OCI-LY3 (cell line): ENCODE results near the gene TOR4A.
A peak's percentile ranks its signal among the peaks of the same experiment; 100 is the strongest.
"Not testable (repeated sequence)": the region's sequence is repeated elsewhere in the genome, so short reads cannot be mapped to it uniquely, and the experiment has no call there.

ENCODE experiments used
- H2AFZ ChIP-seq: fragments of 200-600, 300-600 bp; shearing (Covaris generic); 2 replicates; pipeline ENCODE4 v1.6.0; 2014; ENCODE audit warnings: antibody characterized with exemption, low read depth, low read length
- H3K27ac ChIP-seq: fragments of 200-600, 300-600 bp; sonication (generic); 2 replicates; pipeline ENCODE4 v1.5.1; 2014; ENCODE audit warnings: mild to moderate bottlenecking, low read length, moderate library complexity, mixed read lengths
- H3K27me3 ChIP-seq: fragments of 200-600, 300-600 bp; sonication (generic); 2 replicates; pipeline ENCODE4 v1.6.1; 2014; ENCODE audit warnings: low read depth, low read length, mixed read lengths
- H3K36me3 ChIP-seq: fragments of 200-600, 300-600 bp; sonication (generic); replicated peaks from 2 replicates; pipeline ENCODE3; 2014; ENCODE audit warnings: low read depth, low read length, mixed read lengths
- H3K4me1 ChIP-seq: fragments of 300-600, 200-600 bp; sonication (generic); 2 replicates; pipeline ENCODE4 v1.6.1; 2014; ENCODE audit warnings: low read length, mixed read lengths
- H3K4me2 ChIP-seq: fragments of 200-600, 300-600 bp; sonication (generic); 2 replicates; pipeline ENCODE4 v1.6.1; 2014; ENCODE audit warnings: low read length, mixed read lengths
- H3K4me3 ChIP-seq: fragments of 300-600, 200-600 bp; sonication (generic); 2 replicates; pipeline ENCODE4 v1.5.1; 2014; ENCODE audit warnings: antibody characterized with exemption, mild to moderate bottlenecking, low read length, moderate library complexity
- H3K79me2 ChIP-seq: fragments of 300-600, 200-600 bp; shearing (Covaris generic); 2 replicates; pipeline ENCODE4 v1.6.1; 2014; ENCODE audit warnings: mild to moderate bottlenecking, low read length, mixed read lengths
- H3K9ac ChIP-seq: fragments of 300-600, 200-600 bp; shearing (Covaris generic); 2 replicates; pipeline ENCODE4 v1.6.0; 2014; ENCODE audit warnings: mild to moderate bottlenecking, low read length, moderate library complexity
- H3K9me3 ChIP-seq: fragments of 200-600, 300-600 bp; shearing (Covaris generic); 2 replicates; pipeline ENCODE4 v1.6.1; 2014; ENCODE audit warnings: low read length, mixed read lengths; ENCODE audit not compliant: insufficient read depth
- H4K20me1 ChIP-seq: fragments of 200-600, 300-600 bp; sonication (generic); 2 replicates; pipeline ENCODE4 v1.6.1; 2016; ENCODE audit warnings: low read length, mixed read lengths; ENCODE audit not compliant: insufficient read depth
- EZH2phosphoT487 ChIP-seq: fragments of 200-600 bp; shearing (Covaris generic); IDR thresholded peaks from 2 replicates; pipeline ENCODE4 v1.6.1; 2018; ENCODE audit warnings: antibody characterized with exemption, mixed run types, low read depth
- TF ChIP-seq, protein P1 (sequence below): fragments of 200-600, 300-600 bp; sonication (generic); IDR thresholded peaks from 2 replicates; pipeline ENCODE4 v1.5.1; 2014; ENCODE audit warnings: antibody characterized with exemption, low read length, low read depth

TOR4A gene

DNA sequence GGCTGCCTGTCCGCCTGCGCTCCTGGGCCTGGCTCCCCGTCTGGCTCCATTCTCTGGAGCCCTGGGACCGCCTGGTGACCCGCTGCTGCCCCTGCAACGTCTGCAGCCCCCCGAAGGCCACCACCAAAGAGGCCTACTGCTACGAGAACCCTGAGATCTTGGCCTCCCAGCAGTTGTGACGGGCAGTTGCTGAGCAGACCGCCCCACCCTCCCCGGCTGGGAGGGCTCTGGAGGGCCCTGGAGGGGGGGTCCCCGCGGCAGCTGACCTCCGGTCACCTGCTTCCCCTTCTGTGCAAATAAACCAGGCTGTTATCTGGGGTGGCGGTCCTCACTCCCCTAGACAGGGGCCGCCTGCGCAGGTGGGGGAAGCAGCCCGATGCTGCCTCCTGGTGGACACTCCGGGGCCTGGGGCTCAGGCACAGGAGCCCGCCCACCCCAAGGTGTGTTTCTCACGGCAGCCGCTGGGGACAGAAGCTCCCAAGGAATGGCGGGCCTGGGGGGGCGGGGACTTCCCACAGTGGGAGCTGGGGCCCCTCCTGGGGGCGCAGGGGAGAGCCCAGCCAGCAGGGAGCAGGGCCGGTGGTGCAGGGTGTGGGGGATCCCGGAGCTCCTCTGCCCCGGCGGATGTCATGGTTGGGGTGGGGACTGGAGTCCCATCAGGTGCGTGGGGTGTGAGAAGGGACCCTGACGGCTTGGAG, 41.1 kb upstream of the TOR4A start:
- Histone ChIP-seq H3K4me3 (peak overlapping the region; percentile 82), H3K9ac (peak overlapping the region; percentile 63), H3K27ac (peak overlapping the region; percentile 34), H2AFZ (no peak overlapping the region), H4K20me1 (no peaks in the 10 kb centered on the region), H3K27me3 (0 out of 2 replicates have a peak, but pooled peaks cover 2% of the 10 kb centered on the region), H3K4me2 (peak overlapping the region; percentile 96), H3K36me3 (no peaks in the 10 kb centered on the region), H3K4me1 (peaks cover 42% of the 10 kb centered on the region), H3K9me3 (no peaks in the 10 kb centered on the region), H3K79me2 (peaks cover 30% of the 10 kb centered on the region)
- TF ChIP-seq, protein P1, sequence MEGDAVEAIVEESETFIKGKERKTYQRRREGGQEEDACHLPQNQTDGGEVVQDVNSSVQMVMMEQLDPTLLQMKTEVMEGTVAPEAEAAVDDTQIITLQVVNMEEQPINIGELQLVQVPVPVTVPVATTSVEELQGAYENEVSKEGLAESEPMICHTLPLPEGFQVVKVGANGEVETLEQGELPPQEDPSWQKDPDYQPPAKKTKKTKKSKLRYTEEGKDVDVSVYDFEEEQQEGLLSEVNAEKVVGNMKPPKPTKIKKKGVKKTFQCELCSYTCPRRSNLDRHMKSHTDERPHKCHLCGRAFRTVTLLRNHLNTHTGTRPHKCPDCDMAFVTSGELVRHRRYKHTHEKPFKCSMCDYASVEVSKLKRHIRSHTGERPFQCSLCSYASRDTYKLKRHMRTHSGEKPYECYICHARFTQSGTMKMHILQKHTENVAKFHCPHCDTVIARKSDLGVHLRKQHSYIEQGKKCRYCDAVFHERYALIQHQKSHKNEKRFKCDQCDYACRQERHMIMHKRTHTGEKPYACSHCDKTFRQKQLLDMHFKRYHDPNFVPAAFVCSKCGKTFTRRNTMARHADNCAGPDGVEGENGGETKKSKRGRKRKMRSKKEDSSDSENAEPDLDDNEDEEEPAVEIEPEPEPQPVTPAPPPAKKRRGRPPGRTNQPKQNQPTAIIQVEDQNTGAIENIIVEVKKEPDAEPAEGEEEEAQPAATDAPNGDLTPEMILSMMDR = peak; percentile 93
- no peak for TF ChIP-seq EZH2phosphoT487

DNA sequence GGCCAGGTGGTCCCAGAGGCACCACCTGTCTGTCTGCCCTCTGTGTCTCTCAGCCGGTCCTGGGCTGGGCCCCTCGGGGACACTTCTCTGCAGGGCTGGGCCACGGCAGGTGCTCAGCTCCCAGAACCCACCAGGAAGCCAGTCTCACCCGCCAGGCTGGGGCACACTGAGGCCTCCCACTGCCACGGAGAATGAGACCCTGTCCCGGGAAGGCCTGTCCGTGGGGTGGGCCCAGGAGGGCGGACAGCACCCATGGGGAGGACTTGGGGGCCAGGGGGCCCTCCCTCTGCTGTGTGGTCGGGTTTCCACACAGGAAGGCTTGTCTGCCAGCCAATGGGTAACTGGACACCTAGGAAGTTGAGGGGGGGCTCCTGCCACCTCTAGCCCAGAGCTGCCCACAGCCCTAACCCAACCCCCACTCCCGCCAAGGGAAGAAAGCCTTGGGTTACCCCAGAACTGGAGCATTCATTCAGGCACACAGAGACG, 40.5 kb upstream of the TOR4A start:
- Histone ChIP-seq H3K27me3 (0 out of 2 replicates have a peak, but pooled peaks cover 2% of the 10 kb centered on the region), H3K9me3 (no peaks in the 10 kb centered on the region), H3K79me2 (peaks cover 35% of the 10 kb centered on the region), H4K20me1 (peaks cover 5% of the 10 kb centered on the region), H3K4me1 (peaks cover 42% of the 10 kb centered on the region), H2AFZ (no peak overlapping the region), H3K36me3 (peaks cover 4% of the 10 kb centered on the region), H3K4me2 (peak overlapping the region; percentile 96), H3K9ac (peak overlapping the region; percentile 62), H3K4me3 (peak overlapping the region; percentile 82), H3K27ac (peak overlapping the region; percentile 21)
- TF ChIP-seq, protein P1 = no peak
- TF ChIP-seq EZH2phosphoT487 = no peak

DNA sequence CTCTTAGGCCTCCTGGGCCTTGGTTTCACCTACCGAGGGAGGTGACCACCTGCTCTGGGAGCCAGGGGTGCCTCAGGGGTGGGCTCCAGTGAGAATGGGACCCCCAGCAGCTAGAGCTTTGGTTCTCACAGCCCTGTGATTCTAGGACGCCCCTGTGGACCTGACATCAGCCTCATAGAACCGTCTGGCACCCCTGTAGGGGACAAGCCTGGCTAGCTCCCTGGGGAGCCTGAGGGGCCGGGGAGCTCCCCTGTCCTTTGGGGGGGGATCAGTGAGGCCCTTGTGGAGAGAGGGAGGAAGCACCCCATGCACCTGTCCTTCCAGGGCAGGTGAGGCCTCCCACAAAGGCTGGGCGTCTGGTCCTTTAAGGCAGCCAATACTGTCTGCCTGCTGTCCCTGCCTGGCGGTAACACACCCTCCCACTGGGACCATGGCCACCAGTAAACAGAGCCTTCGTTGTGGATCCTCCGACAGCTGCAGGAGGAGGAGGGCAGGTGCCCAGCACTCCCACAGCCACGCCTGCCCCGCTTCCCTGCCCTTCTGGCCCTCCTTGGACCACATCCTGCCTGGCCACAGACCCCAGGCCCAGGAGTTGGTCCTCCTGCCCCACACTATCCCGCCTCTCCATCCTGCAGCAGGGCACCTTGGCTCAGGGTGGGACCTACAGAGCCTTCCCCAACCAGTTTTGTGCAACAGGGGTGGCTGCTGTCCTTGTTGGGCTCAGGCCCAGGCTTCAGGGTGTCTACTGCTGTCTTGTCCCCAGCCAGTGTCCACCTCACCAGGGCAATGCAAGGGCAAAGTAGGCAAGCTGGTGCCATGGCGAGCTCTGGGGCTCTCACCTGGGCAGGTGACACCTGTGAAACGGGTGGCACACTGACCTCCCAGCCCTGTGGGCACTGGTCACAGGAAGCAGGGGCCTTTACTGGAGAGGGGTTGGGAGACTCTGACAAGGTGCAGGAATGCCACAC, 39.5 kb upstream of the TOR4A start:
- TF ChIP-seq, protein P1 = no peak
- TF ChIP-seq EZH2phosphoT487 = no peak
- 0 out of 2 replicates have a peak, but pooled peaks cover 2% of the 10 kb centered on the region for H3K27me3 ChIP-seq
- peak overlapping the region; percentile 62; the same call in 1 of the 2 replicates for H3K9ac ChIP-seq
- H2AFZ ChIP-seq = no peak overlapping the region
- H3K27ac ChIP-seq = peak overlapping the region; percentile 21; the same call in 1 of the 2 replicates
- H3K36me3 ChIP-seq = peaks cover 10% of the 10 kb centered on the region
- peaks cover 45% of the 10 kb centered on the region for H3K79me2 ChIP-seq
- peak overlapping the region; percentile 96 for H3K4me2 ChIP-seq
- no peaks in the 10 kb centered on the region for H3K9me3 ChIP-seq
- H3K4me1 ChIP-seq = peaks cover 49% of the 10 kb centered on the region
- peak overlapping the region; percentile 82; the same call in 1 of the 2 replicates for H3K4me3 ChIP-seq
- H4K20me1 ChIP-seq = peaks cover 15% of the 10 kb centered on the region

DNA sequence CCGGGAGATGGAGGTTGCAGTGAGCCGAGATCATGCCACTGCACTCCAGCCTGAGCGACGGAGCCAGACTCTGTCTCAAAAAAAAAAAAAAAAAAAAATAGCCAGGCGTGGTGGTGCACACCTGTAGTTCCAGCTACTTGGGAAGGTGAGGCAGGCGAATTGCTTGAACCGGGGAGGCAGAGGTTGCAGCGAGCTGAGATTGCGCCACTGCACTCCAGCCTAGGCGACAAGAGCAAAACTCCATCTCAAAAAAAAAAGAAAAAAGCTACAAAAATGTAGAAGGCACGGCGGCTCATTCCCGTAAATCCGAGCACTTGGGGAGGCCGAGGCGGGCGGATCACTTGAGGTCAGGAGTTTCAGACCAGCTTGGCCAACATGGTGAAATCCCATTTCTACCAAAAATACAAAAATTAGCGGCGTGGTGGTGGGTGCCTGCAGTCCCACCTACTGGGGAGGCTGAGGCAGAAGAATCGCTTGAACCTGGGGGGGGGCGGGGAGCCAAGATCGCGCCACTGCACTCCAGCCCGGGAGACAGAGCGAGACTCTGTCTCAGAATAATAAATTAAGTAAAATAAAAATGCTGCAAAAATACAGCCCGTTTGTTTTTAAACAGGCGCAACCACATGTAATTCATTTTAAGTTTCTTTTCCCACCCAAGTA, 37.9 kb upstream of the TOR4A start:
- H3K9me3 ChIP-seq, H2AFZ ChIP-seq, H3K27me3 ChIP-seq: not testable (repeated sequence)
- Histone ChIP-seq H3K79me2 (peaks cover 47% of the 10 kb centered on the region), H3K4me1 (peaks cover 43% of the 10 kb centered on the region), H3K4me2 (peak overlapping the region; percentile 78), H4K20me1 (peaks cover 26% of the 10 kb centered on the region), H3K36me3 (peaks cover 20% of the 10 kb centered on the region), H3K27ac (peak overlapping the region; percentile 88), H3K9ac (peak overlapping the region; percentile 87), H3K4me3 (peak overlapping the region; percentile 85)
